H1 (cell line): ENCODE measurements around the gene DENND1A. TPM values are rescaled to one million over a fixed set of nuclear protein-coding genes. Genes with fewer than 3 reads are reported as not detected.

Experiments
- CTCF ChIA-PET: fragments of 300-600 bp; sonication (Branson Sonifier 250); formaldehyde crosslinking; loops from one replicate; lab custom pipeline; 2021; ENCODE audit not compliant: partially characterized antibody; lab: Charles Lee
- POLR2A ChIA-PET: fragments of 300-600 bp; sonication (Branson Sonifier 250); formaldehyde crosslinking; loops from one replicate; lab custom pipeline; 2021; ENCODE audit warnings: inconsistent platforms; ENCODE audit not compliant: partially characterized antibody; lab: Charles Lee
- DNase-seq, 2 experiments: peaks; one replicate each; pipeline versions ENCODE4 v3.0.0 to v3.0.0-alpha.2; 2010 to 2022; ENCODE audit warnings: low spot score in 2 of 2, low read depth in 1 of 2, mixed read lengths in 1 of 2
- FAIRE-seq: peaks from 2 replicates; lab custom pipeline; 2011; peaks lifted over from hg19 to GRCh38; lab: Jason Lieb, UNC
- H2AFZ ChIP-seq: 2 replicates; pipeline ENCODE4 v1.8.1; 2012; ENCODE audit warnings: low read length, inconsistent platforms
- H2AK5ac ChIP-seq: 2 replicates; pipeline ENCODE4 v1.6.1; 2013; ENCODE audit warnings: low read depth, low read length
- H2BK120ac ChIP-seq: replicated peaks from 2 replicates; pipeline ENCODE3; 2013; ENCODE audit warnings: low read depth, low read length, inconsistent platforms
- H2BK12ac ChIP-seq: 2 replicates; pipeline ENCODE4 v1.6.1; 2013; ENCODE audit warnings: low read depth, low read length
- H2BK15ac ChIP-seq: 2 replicates; pipeline ENCODE4 v1.6.1; 2013; ENCODE audit warnings: low read length
- H2BK20ac ChIP-seq: 2 replicates; pipeline ENCODE4 v1.6.1; 2013; ENCODE audit warnings: low read length
- H2BK5ac ChIP-seq: 2 replicates; pipeline ENCODE4 v1.6.1; 2013; ENCODE audit warnings: low read depth, low read length
- H3K14ac ChIP-seq: 2 replicates; pipeline ENCODE4 v1.6.1; 2013; ENCODE audit warnings: inconsistent platforms; ENCODE audit not compliant: insufficient read length
- H3K18ac ChIP-seq: 2 replicates; pipeline ENCODE4 v1.6.1; 2013; ENCODE audit warnings: low read length; ENCODE audit errors: extremely low read depth
- H3K23ac ChIP-seq: 2 replicates; pipeline ENCODE4 v1.6.1; 2013; ENCODE audit warnings: inconsistent platforms; ENCODE audit not compliant: insufficient read length
- H3K23me2 ChIP-seq: 2 replicates; pipeline ENCODE4 v1.6.1; 2013; ENCODE audit warnings: low read depth, low read length
- H3K27ac ChIP-seq: 2 replicates; pipeline ENCODE4 v1.6.1; 2011; ENCODE audit warnings: low read depth, low read length, inconsistent platforms
- H3K27me3 ChIP-seq, 4 experiments: replicated peaks in 1 of 4; 1 replicate in 1 of 4; 2 replicates in 3 of 4; pipeline versions ENCODE4 v1.6.1 to v1.8.1; 2011 to 2013; ENCODE audit warnings: low read length in 3 of 4, mild to moderate bottlenecking in 3 of 4, inconsistent platforms in 2 of 4, mixed read lengths in 2 of 4, moderate library complexity in 1 of 4; ENCODE audit not compliant: control insufficient read depth in 3 of 4, insufficient read depth in 3 of 4; ENCODE audit errors: extremely low read depth in 1 of 4
- H3K36me3 ChIP-seq, 4 experiments: 2 replicates each; pipeline versions ENCODE4 v1.6.1 to v1.8.1; 2011 to 2013; ENCODE audit warnings: mild to moderate bottlenecking in 4 of 4, low read length in 3 of 4, moderate library complexity in 2 of 4, control low read depth in 1 of 4, inconsistent platforms in 1 of 4; ENCODE audit not compliant: insufficient read depth in 4 of 4, control insufficient read depth in 2 of 4
- H3K4ac ChIP-seq: replicated peaks from 2 replicates; pipeline ENCODE3; 2013; ENCODE audit warnings: low read length, low read depth, mixed read lengths, inconsistent platforms; ENCODE audit not compliant: insufficient read length
- H3K4me1 ChIP-seq, 4 experiments: replicated peaks in 1 of 4; 1 replicate in 1 of 4; 2 replicates in 3 of 4; pipeline versions ENCODE4 v1.6.1 to v1.8.1; 2011 to 2013; ENCODE audit warnings: low read length in 3 of 4, inconsistent platforms in 2 of 4, mixed read lengths in 1 of 4; ENCODE audit not compliant: insufficient read depth in 4 of 4, control insufficient read depth in 3 of 4
- H3K4me2 ChIP-seq, 2 experiments: 2 replicates each; pipeline versions ENCODE4 v1.6.1 to v1.8.1; 2011 to 2013; ENCODE audit warnings: low read depth in 2 of 2, low read length in 2 of 2, control low read depth in 1 of 2, inconsistent platforms in 1 of 2, mild to moderate bottlenecking in 1 of 2; ENCODE audit not compliant: insufficient read depth in 1 of 2
- H3K4me3 ChIP-seq, 4 experiments: fragments of 200-600, 300-600 bp in 1 of 4; sonication (generic), shearing (Covaris generic), sonication (Bioruptor Twin) in 1 of 4; 2 replicates each; pipeline versions ENCODE4 v1.5.1 to v1.8.1; 2011 to 2016; ENCODE audit warnings: low read length in 4 of 4, low read depth in 3 of 4, control low read depth in 2 of 4, inconsistent platforms in 2 of 4, mild to moderate bottlenecking in 2 of 4, mixed read lengths in 1 of 4, moderate library complexity in 1 of 4; ENCODE audit not compliant: insufficient read depth in 2 of 4; ENCODE audit errors: extremely low read depth in 1 of 4
- H3K56ac ChIP-seq: replicated peaks from 2 replicates; pipeline ENCODE3; 2013; ENCODE audit warnings: low read depth, mild to moderate bottlenecking, mixed read lengths, low read length, inconsistent platforms; ENCODE audit not compliant: insufficient read length
- H3K79me1 ChIP-seq: 2 replicates; pipeline ENCODE4 v1.6.1; 2013; ENCODE audit warnings: low read depth, low read length, control low read depth
- H3K79me2 ChIP-seq, 2 experiments: 2 replicates each; pipeline versions ENCODE4 v1.6.1 to v1.8.1; 2012 to 2013; ENCODE audit warnings: low read length in 2 of 2, mild to moderate bottlenecking in 2 of 2, inconsistent platforms in 1 of 2; ENCODE audit not compliant: insufficient read depth in 2 of 2, control insufficient read depth in 1 of 2
- H3K9ac ChIP-seq, 4 experiments: replicated peaks in 1 of 4; 1 replicate in 1 of 4; 2 replicates in 3 of 4; pipeline versions ENCODE4 v1.6.1 to v1.8.1; 2011 to 2013; ENCODE audit warnings: low read depth in 3 of 4, low read length in 3 of 4, control low read depth in 2 of 4, mild to moderate bottlenecking in 2 of 4, moderate library complexity in 2 of 4, inconsistent platforms in 1 of 4; ENCODE audit errors: extremely low read depth in 1 of 4
- H3K9me3 ChIP-seq, 2 experiments: 2 replicates each; pipeline versions ENCODE4 v1.6.1 to v1.8.1; 2012 to 2013; ENCODE audit warnings: mild to moderate bottlenecking in 2 of 2, moderate library complexity in 2 of 2, control low read depth in 1 of 2, inconsistent platforms in 1 of 2, low read depth in 1 of 2, low read length in 1 of 2, mixed read lengths in 1 of 2; ENCODE audit not compliant: insufficient read depth in 2 of 2
- H4K20me1 ChIP-seq, 2 experiments: replicated peaks in 1 of 2; 2 replicates each; pipeline versions ENCODE3 to v1.8.1; 2011 to 2013; ENCODE audit warnings: inconsistent platforms in 2 of 2, low read length in 2 of 2, mild to moderate bottlenecking in 1 of 2; ENCODE audit not compliant: insufficient read depth in 2 of 2, control insufficient read depth in 1 of 2
- H4K5ac ChIP-seq: 2 replicates; pipeline ENCODE4 v1.6.1; 2013; ENCODE audit warnings: low read length, low read depth, mixed read lengths, inconsistent platforms; ENCODE audit not compliant: insufficient read length
- H4K8ac ChIP-seq: 2 replicates; pipeline ENCODE4 v1.8.0; 2013; ENCODE audit warnings: mild to moderate bottlenecking, moderate library complexity, low read length, inconsistent platforms; ENCODE audit not compliant: insufficient read depth; ENCODE audit errors: extremely low read depth
- H4K91ac ChIP-seq: replicated peaks from 2 replicates; pipeline ENCODE3; 2013; ENCODE audit warnings: low read length, mixed read lengths, inconsistent platforms; ENCODE audit not compliant: insufficient read length
- BRCA1 ChIP-seq: IDR thresholded peaks from 2 replicates; pipeline ENCODE4 v1.6.1; 2012; ENCODE audit warnings: low read depth, low read length, improper control_type of control experiment
- KDM4A ChIP-seq: IDR thresholded peaks from one replicate; pipeline ENCODE4 v1.7.1; 2012; ENCODE audit warnings: low read depth, mild to moderate bottlenecking, moderate library complexity, low read length, inconsistent platforms; ENCODE audit not compliant: severe bottlenecking
- MAX ChIP-seq: IDR thresholded peaks from 2 replicates; pipeline ENCODE4 v1.6.1; 2012; ENCODE audit warnings: inconsistent platforms
- SIN3A ChIP-seq, 2 experiments: IDR thresholded peaks in 1 of 2; conservative IDR thresholded peaks in 1 of 2; 2 replicates each; pipeline ENCODE4 v1.6.1; 2011 to 2012; ENCODE audit warnings: low read length in 2 of 2, improper control_type of control experiment in 1 of 2, low read depth in 1 of 2, mild to moderate bottlenecking in 1 of 2
- TEAD4 ChIP-seq: IDR thresholded peaks from 2 replicates; pipeline ENCODE4 v1.6.1; 2012; ENCODE audit warnings: low read depth, low read length, inconsistent platforms, mixed read lengths
- WGBS, 2 experiments: shearing (Covaris generic) in 1 of 2; methylation state at CpG; one replicate each; pipeline versions ENCODE4 v1.1.6 to v1.1.7; 2013 to 2015; ENCODE audit warnings: low lambda C conversion rate in 2 of 2, mixed read lengths in 2 of 2, inconsistent platforms in 1 of 2, low coverage in 1 of 2, missing lambda C conversion rate in 1 of 2; ENCODE audit not compliant: insufficient replicate concordance in 2 of 2, insufficient coverage in 1 of 2, insufficient read length in 1 of 2; ENCODE audit errors: extremely low coverage in 1 of 2, missing lambda C conversion rate in 1 of 2; 5-methylcytosine and 5-hydroxymethylcytosine counted together
- polyA plus RNA-seq, 7 experiments: library from polyadenylated mRNA; depleted of rRNA in 3 of 7; stranded (reverse) in 5 of 7; unstranded in 2 of 7; fragments of >200 nt in 5 of 7; fragments of 200-250 nt in 2 of 7; gene quantifications; 1 replicate in 5 of 7; 2 replicates in 1 of 7; 4 replicates in 1 of 7; pipeline versions ENCODE4 v1.2.1 to v1.2.3, GENCODE V29; 2011 to 2013; ENCODE audit warnings: missing spikeins in 2 of 7, mixed read lengths in 2 of 7
- total RNA-seq: library from RNA; stranded (reverse); fragmentation: NEBNext Ultra II Directional; extraction: Animal tissue kit (Norgen Biotek cat#: 25700); gene quantifications from 2 replicates; pipeline ENCODE4 v1.2.1, GENCODE V29; 2021

Gene DENND1A
- total and polyA plus RNA-seq, 2 of the 8 experiments (the other 6 are each of a cell fraction or from before 2014, with no cell fraction given) = 24.1 to 26.4 TPM

- Histone ChIP-seq H4K91ac (peak overlapping the region; percentile 98), H3K4me2 (peak overlapping the region; percentile 75 to 85), H2BK120ac (peak overlapping the region; percentile 94), H3K79me1 (no peaks in the 10 kb centered on the region), H3K56ac (no peak overlapping the region), H3K23me2 (peaks cover 11% of the 10 kb centered on the region), H4K20me1 (no peaks in the 10 kb centered on the region), H3K79me2 (no peaks in the 10 kb centered on the region), H3K4me3 (peak overlapping the region; percentile 9 to 62 (median 48); a peak in 6 of 8 replicates), H3K14ac (no peak overlapping the region), H2AFZ (no peak overlapping the region), H3K18ac (peak overlapping the region; percentile 71), H2BK20ac (peak overlapping the region; percentile 73), H3K9ac (peak overlapping the region in 2 of 4 experiments; percentile 13 to 45; a peak in 2 of 7 replicates), H2AK5ac (peak overlapping the region; percentile 92), H3K4me1 (peaks cover 17 to 52% (median 38%) of the 10 kb centered on the region in 4 experiments), H2BK5ac (peak overlapping the region; percentile 60; the same call in 1 of the 2 replicates), H4K5ac (peak overlapping the region; percentile 78), H3K27me3 (no peaks in the 10 kb centered on the region; a peak in 2 of 7 replicates), H4K8ac (peak overlapping the region; percentile 73), H3K36me3 (no peaks in the 10 kb centered on the region), H2BK12ac (peak overlapping the region; percentile 98; the same call in 1 of the 2 replicates), H3K9me3 (no peaks in the 10 kb centered on the region), H3K23ac (no peak overlapping the region), H3K27ac (peak overlapping the region; percentile 62; the same call in 1 of the 2 replicates), H2BK15ac (peak overlapping the region; percentile 95), H3K4ac (peak overlapping the region; percentile 88)
- ChIA-PET POLR2A (interaction anchor here (0.8 to 2.4 kb wide), 5 partner anchors 8 to 33 kb away, joined by 3 to 6 read pairs (median 3); no protein-coding TSS in a partner anchor), CTCF (interaction anchor here (0.6 to 22.0 kb wide), 7 partner anchors 10 to 683 kb away, joined by 3 to 668 read pairs (median 4); no protein-coding TSS in a partner anchor)
- no peak for DNase-seq
- WGBS, 2 experiments = 45% methylated on average over 16 of the region's 19 CpGs; no CpG with 5 or more reads in 1 of the 2 experiments
- FAIRE-seq = no peak
- 0 out of 2 replicates have a peak, but pooled peaks have one; percentile 20 for TF ChIP-seq MAX
- TF ChIP-seq KDM4A = peak; percentile 11
- peak; percentile 67 for TF ChIP-seq TEAD4
- no peak for TF ChIP-seq SIN3A (conservative IDR thresholded peaks at IDR 0.05 in 1 of 2, IDR thresholded peaks at IDR 0.05 in 1 of 2; ENCODE audit: low read depth in 1 of 2, low read length in 2 of 2)
- TF ChIP-seq BRCA1 = no peak
Measured at GRCh38 chr9:123356851-123357742, 572.8 kb downstream of the DENND1A start.
